Urothelium cell line (cell line): Measurements from ENCODE around the gene C6orf120.

ENCODE experiments used
- DNase-seq: peaks from one replicate; pipeline ENCODE4 v3.0.0; 2011; ENCODE audit warnings: low spot score, mixed read lengths
- FAIRE-seq: peaks from 2 replicates; lab custom pipeline; 2011; peaks lifted over from hg19 to GRCh38; lab: Jason Lieb, UNC

C6orf120 gene

GRCh38 chr6:169701954-169702839 is at the start of gene C6orf120, which contains the start of gene WDR27:
Gene C6orf120 (plus strand): TSS chr6:169702126. CDS start chr6:169702460, 334 bp downstream.
Gene WDR27 (minus strand): TSS chr6:169702029. CDS start chr6:169689005, 13,024 bp downstream.
- DNase-seq (peak; percentile 96), FAIRE-seq (no peak)

DNA sequence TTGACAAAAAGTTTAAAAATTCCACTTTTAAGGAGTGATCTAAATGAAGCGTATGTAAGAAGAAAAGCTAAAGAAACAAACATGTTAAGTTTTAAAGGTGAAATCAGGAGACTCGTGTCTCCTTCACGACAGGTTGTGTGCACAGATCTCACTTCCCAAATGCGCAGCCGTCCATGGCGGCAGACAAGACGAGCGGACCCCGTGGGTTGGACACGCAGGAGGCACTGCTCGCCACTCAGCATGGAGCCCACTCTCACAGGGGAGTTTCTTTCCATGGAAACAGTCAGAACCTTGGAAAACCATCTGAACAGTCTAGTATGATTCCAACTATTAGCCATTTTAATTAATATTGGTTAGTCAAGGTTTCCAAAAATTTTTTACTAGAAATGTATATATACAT is 49.0 kb upstream of the C6orf120 start:
- FAIRE-seq, result no peak

GRCh38 chr6:169653691-169654090 is 48.2 kb upstream of the C6orf120 start:
- DNase-seq (no peak), FAIRE-seq (no peak)

More for the DNA sequence above, 49.0 kb upstream of the C6orf120 start:
- DNase-seq, result no peak

- DNase-seq (peak; percentile 90), FAIRE-seq (peak; percentile 86)
These were observed 47.1 kb upstream of the C6orf120 start for GRCh38 chr6:169654598-169655391.

DNA sequence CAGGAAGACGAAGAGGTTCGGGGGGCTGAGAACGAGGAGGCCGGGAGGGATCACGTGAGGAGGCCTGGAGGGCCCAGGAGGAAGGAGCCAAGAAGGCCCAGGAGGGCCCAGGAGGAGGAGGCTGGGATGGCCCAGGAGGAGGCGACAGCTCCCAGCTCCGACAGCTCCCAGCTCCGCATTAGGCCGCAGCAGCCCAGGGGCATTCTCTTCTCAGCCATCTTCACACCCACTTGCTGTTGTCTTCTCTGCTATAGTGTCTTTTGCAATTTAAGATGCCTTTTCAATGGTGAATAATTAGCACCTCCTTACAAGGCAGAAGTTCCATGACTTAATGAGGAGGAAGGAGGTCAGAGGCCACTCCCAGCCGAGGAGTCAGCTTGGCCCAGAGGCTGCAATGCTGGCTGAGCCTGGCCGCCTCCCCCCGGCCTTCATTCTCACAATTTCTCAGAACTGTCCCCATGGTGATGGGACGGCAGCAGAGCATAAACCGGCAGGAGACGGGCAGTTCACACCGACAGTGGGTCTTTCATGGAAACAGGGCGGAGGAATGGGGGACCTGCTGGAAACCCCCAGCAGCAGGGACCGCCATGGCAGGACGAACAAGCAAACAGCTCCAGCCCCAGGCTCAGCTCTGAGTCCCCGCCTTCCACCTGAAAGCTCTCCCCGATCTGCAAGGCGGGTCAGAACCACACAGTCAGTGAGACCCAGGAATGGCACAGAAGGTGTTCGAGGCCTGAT is 45.2 kb upstream of the C6orf120 start:
- FAIRE-seq, result no peak
- no peak for DNase-seq

- FAIRE-seq (no peak), DNase-seq (no peak)
These were observed 44.7 kb upstream of the C6orf120 start for GRCh38 chr6:169657284-169657610.

GRCh38 chr6:169659820-169660610 is 41.9 kb upstream of the C6orf120 start:
- FAIRE-seq (no peak), DNase-seq (no peak)

DNA sequence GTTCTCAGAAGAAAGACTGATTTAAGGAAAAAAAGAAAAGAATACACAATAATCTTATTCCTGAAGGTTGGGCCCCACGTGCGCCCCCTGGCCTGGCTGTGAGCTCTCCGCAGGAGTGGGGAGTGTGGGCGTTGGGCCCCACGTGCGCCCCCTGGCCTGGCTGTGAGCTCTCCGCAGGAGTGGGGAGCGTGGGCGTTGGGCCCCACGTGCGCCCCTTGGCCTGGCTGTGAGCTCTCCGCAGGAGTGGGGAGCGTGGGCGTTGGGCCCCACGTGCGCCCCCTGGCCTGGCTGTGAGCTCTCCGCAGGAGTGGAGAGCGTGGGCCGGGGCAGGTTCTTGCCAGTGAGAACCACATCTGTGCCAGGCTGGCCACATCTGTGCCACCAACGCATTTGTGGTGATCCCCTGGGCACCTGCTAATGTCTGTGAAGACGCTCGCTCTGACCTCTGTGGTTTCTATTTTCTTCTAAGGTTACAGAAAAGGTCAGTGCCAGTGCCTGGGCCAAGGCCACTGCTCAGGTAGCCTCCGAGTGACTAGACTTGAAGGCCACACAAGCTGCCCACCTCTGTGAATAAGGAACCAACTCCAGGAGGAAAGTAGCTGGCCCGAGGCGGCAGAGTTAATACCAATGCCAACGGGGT is 41.1 kb upstream of the C6orf120 start:
- no peak for DNase-seq

GRCh38 chr6:169661391-169661756 is 40.6 kb upstream of the C6orf120 start:
- DNase-seq (no peak), FAIRE-seq (no peak)

More for the DNA sequence above, 41.1 kb upstream of the C6orf120 start:
- FAIRE-seq, result no peak

DNA sequence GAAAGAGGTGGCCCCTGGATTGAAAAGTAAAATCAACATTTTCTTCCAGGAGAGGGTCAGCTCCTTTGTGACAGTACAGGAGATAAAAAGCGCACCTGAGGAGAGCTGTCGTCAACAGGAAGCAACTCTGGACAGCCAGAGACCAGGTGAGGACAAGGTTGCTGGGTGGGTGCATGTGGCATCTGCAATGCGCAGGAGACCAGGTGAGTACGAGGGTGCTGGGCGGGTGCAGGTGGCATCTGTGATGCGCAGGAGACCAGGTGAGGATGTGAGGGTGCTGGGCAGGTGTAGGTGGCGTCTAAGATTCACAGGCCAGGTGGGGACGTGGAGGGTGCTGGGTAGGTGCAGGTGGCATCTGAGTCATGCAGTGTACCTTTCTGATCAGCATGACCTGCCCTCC is 38.5 kb upstream of the C6orf120 start:
- no peak for FAIRE-seq
- DNase-seq, result no peak

DNA sequence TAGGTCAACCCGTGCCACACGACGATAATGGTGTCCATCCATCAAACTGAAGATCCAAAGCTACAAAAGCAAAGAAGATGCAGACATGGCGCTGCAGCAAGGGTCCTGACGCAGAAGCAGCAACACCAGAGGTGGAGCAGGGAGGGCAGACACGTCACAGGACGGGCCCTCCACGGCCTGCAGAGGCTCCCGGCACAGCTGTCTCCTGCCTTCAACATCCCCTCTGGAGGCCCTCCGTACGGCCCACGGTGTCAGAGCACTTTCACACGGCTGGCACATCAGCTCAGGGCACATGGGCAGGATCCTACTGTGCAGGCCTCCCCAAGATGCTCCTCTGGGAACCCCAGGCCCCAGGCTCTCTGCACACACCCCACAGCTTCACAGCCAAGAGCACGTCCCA is 37.7 kb upstream of the C6orf120 start:
- no peak for DNase-seq
- no peak for FAIRE-seq

DNA sequence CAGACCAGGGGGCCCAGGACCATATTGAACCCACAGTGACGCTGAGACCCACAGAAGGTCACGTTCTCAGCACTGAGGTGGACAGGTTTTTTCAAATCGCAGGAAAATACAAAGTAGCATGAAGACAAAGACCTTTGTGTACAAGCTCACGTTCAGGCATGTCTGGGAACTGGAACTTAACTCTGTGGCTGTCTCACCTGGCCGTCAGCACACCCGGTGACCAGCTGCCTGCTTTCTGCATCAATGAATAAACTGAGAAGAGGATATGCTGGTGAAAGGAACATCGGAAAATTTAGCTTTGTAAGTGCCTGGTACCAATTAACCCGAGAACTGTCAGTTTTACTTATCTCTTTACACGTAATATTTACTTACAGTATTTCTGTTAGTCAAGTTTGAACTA is 36.6 kb upstream of the C6orf120 start:
- FAIRE-seq, result no peak
- no peak for DNase-seq

DNA sequence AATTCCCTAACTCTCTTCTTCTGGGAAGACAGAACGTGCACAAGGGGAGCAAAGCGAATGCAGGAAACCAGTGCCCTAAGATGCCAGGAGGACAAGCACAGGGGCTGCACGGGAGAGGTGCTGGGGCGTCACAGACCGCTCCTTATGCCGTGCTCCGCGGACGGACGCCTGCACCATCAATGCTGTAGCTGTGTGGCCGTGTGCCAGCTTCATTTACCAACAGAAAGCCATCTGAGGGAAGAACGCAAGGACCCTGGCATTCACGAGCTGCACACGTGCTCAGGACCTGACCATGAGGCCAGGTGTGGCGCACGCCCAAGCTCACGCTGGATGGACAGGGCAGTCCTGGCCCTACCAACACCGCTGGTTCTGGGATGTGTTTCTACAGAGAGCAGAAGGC is 35.5 kb upstream of the C6orf120 start:
- DNase-seq, result no peak
- FAIRE-seq, result no peak

GRCh38 chr6:169667716-169668115 is 34.2 kb upstream of the C6orf120 start:
- FAIRE-seq, result no peak
- DNase-seq, result no peak

GRCh38 chr6:169668203-169668847 is 33.6 kb upstream of the C6orf120 start:
- FAIRE-seq (no peak), DNase-seq (no peak)

DNA sequence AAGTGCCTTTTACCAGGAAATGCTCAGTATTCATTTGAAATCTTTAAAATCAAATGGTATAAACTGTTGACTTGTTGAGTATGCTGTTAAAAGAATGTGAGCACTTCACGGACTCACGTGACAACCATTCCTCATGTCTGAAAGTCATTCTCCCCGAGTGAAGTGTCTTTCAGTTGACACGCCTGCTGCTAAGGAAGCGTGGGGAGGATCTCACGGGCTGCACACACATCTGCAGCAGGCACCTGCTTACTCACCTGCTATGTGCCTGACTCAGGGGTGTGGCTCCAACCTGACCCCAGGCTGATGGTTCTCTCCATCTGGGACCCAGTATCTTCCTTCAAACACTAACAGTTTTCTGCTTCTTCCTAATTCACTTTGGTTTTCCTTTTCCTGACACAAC is 32.8 kb upstream of the C6orf120 start:
- DNase-seq (no peak), FAIRE-seq (no peak)

- FAIRE-seq, result no peak
- no peak for DNase-seq
These were observed 32.0 kb upstream of the C6orf120 start for GRCh38 chr6:169669889-169670288.

DNA sequence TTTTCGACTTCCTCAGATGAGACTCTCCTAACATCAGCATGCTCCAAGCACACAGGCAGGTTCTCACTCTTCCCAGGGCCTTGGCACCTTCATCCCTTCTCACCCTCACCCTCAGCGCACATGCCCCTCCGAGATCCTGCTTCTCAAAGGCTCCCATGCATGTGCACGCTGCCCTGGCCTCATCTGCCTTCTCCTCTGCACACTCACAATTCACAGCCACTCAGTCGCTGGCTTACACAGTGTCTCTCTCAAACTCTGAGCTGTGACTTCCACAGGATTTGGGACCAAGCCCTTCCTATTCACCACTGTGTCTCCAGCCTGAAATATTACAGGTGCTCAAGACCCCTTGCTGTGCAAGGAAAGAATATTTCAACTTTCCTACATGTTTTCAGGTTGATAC is 30.4 kb upstream of the C6orf120 start:
- FAIRE-seq (no peak), DNase-seq (no peak)

- no peak for FAIRE-seq
These were observed 26.9 kb upstream of the C6orf120 start for GRCh38 chr6:169675011-169675410.

More at GRCh38 chr6:169675011-169675410, 26.9 kb upstream of the C6orf120 start:
- DNase-seq, result no peak
